Hair follicular keratinocyte (primary cell): ENCODE measurements around the gene DNAJC27. TPM values are rescaled to one million over a fixed set of nuclear protein-coding genes. Genes with fewer than 3 reads are reported as not detected.

Experiments
- total RNA-seq: library from RNA; depleted of rRNA; stranded (reverse); fragments of >200 nt; gene quantifications from 2 replicates; pipeline ENCODE4 v1.2.3, GENCODE V29; 2015

The DNAJC27 gene
- total RNA-seq, result 0.91 and 7.0 TPM in 2 replicates

DNA sequence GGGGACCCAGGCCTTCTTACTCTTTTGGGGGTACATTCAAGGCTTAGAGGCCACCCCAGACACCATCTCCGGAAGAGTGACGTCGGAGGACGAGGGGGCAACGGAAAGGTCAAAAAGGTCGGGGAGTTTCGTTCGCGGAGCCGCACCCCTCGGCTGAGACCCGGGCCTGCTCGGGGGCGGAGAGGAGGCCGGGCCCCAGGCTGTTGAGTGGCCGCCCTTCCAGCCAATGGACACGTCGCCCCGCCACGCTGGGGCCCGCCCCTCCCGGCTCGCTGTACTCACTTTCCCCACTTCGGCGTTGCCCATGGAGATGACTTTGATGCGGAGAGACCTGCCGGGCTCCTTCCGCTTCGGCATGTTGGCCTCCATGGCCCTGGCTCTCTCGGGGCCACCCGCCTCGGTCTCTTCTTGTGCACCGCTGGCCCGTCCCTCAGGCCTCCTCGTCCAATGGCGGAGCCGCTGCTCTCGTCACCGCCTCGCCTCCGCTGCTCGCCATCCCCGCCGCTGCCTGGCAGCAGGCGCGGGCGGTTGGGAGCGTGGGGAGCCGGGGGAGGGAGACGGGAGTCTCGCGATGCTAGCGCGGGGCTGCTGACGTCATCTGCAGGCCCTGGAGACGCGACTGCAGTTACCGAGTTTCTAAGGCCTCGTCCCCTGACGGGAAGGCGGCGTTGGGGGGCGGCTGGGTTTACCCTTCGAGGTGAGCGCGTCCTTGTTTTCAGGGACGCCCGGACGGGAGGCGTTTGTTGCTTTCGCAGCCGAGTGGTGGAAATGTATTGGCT, at the start of gene DNAJC27:
TSS of gene DNAJC27 (minus strand) at position 420 of the 779 bp plus-strand sequence. CDS start at position 369, 51 bp downstream.

DNA sequence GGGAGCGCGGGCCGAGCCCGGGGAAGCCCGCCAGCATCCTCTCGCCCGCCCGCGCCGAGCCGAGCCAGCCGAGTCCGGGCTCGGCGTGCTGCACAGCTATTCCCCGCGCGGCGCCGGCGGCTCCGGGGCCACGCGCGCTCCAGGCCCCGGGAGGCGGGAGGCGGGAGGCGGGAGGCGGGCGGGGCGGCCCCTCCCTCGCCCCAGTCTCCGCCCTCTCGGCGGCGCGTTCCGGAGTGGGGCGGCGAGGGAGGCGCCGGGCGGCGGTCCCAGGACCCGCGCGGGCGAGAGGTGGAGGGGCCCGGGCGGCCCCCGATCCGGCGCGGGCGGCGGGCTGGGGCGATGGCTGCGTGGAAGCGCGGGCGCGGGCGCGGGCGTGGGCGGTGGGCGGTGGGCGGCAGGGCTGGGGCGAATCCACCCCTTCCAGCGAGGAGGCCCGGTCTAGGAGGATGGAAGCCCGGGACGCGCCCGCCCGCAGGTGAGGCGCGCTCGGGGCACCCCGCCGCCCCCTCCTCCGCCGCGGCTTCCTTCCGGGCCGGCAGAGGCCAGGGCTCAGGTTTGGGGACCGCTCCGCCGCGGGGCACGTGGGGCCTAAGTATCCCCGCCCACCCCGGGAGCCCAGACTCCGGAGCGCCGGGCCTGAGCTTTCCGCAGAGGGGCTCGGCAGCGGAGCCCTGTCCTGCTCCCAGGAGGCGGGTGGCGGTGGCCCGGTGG, 51.5 kb downstream of the DNAJC27 start, which contains the start of gene ADCY3:
TSS of gene ADCY3 (minus strand) at position 140 of the 711 bp plus-strand sequence. CDS start 1,250 bp downstream, outside the sequence.

Other genes with a start within 250 kb of the DNAJC27 start
- gene PTRHD1, start 178.6 kb downstream of the DNAJC27 start, total RNA-seq, result 31.9 and 32.5 TPM in 2 replicates
- gene CENPO, start 178.5 kb downstream of the DNAJC27 start, total RNA-seq, result 9.3 and 19.8 TPM in 2 replicates
- gene ADCY3, start 51.7 kb downstream of the DNAJC27 start, total RNA-seq, result 37.5 and 46.3 TPM in 2 replicates
- gene EFR3B, start 70.1 kb upstream of the DNAJC27 start, total RNA-seq, result 0.55 and 0.61 TPM in 2 replicates
- gene POMC, start 196.6 kb upstream of the DNAJC27 start, total RNA-seq, result 0.19 TPM in 1 of 2 replicates, not detected in the other